Left lobe of liver (tissue), 2 donors: ENCODE data around the gene THAP7. TPM values are rescaled to one million over a fixed set of nuclear protein-coding genes. Genes with fewer than 3 reads are reported as not detected.

Experiments
- ATAC-seq: fragments of 200-7000 bp; cut with Tn5 transposase; one replicate; pipeline ENCODE4 v1.9.1; 2020; ENCODE audit warnings: mild to moderate bottlenecking, moderate library complexity
- DNase-seq: peaks from one replicate; pipeline ENCODE4 v3.0.0-alpha.2; 2020; ENCODE audit warnings: low spot score
- total RNA-seq: library from RNA; stranded (reverse); gene quantifications from one replicate; pipeline ENCODE4 v1.2.1, GENCODE V29; 2021
- donor health status: DM: no; HTN: no; CAD: no; lungs with moderate emphysema.
- donor health status: DM: no; HTN: yes; CAD: no.

The THAP7 gene
- total RNA-seq, 1 donor from 2014 or later, result 16.9 TPM

- ATAC-seq, result peak; percentile 53
- DNase-seq, result peak; percentile 82
Observed at GRCh38 chr22:20952544-20953341, 49.2 kb downstream of the THAP7 start.

GRCh38 chr22:20951932-20952380 is 50.0 kb downstream of the THAP7 start:
- peak; percentile 65 for ATAC-seq

GRCh38 chr22:20951151-20951931 is 50.6 kb downstream of the THAP7 start:
- ATAC-seq (peak; percentile 22), DNase-seq (no peak)

More at GRCh38 chr22:20951932-20952380, 50.0 kb downstream of the THAP7 start:
- peak; percentile 83 for DNase-seq

- DNase-seq (no peak), ATAC-seq (no peak)
Observed at GRCh38 chr22:20949698-20950183, 52.2 kb downstream of the THAP7 start.

Other genes with a start within 250 kb of the THAP7 start
- 261 TPM for gene SERPIND1, start 228.0 kb downstream of the THAP7 start, total RNA-seq
- gene PI4KA, start 143.3 kb downstream of the THAP7 start, total RNA-seq, result 40.4 TPM
- 24.6 TPM for gene SNAP29, start 143.1 kb downstream of the THAP7 start, total RNA-seq
- gene CRKL, start 84.7 kb downstream of the THAP7 start, total RNA-seq, result 41.4 TPM
- gene AIFM3, start 34.9 kb downstream of the THAP7 start, total RNA-seq, result 1.3 TPM
- 36.7 TPM for gene LZTR1, start 19.8 kb downstream of the THAP7 start, total RNA-seq
- 0.28 TPM for gene P2RX6, start 13.0 kb upstream of the THAP7 start, total RNA-seq
- 0.23 TPM for gene SLC7A4, start 30.4 kb upstream of the THAP7 start, total RNA-seq
- gene LRRC74B, start 43.8 kb upstream of the THAP7 start, total RNA-seq, result not detected